NOMO-1 (cell line): ENCODE data around the gene ZNF554.
"Not testable (repeated sequence)": the region's sequence is repeated elsewhere in the genome, so short reads cannot be mapped to it uniquely, and the experiment has no call there.

Source experiments
- DNase-seq, 2 experiments: peaks; one replicate each; lab custom pipeline; 2025; ENCODE audit not compliant: unreplicated experiment in 2 of 2; lab: John Stamatoyannopoulos, UW

ZNF554 gene

GRCh38 chr19:2790557-2791271 is 29.0 kb upstream of the ZNF554 start:
- no peak for DNase-seq

- no peak for DNase-seq
Observed at GRCh38 chr19:2791440-2791839, 28.2 kb upstream of the ZNF554 start.

GRCh38 chr19:2791876-2792275 is 27.8 kb upstream of the ZNF554 start:
- DNase-seq = no peak

GRCh38 chr19:2792666-2793065 is 27.0 kb upstream of the ZNF554 start:
- not testable (repeated sequence) for DNase-seq

DNA sequence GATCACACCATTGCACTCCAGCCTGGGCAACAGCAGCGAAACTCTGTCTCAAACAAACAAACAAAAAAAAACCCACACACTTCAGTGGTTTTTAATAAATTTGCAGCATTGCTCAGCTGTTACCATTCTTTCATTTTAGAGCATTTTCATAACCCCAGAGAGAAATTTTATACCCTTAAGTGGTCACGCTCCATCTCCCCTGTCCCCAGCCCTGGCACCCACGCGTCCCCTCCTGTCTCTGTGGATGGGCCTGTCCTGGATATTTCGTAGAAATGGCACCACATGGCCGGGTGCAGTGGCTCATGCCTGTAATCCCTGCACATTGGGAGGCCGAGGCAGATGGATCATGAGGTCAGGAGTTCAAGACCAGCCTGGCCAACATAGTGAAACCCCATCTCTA is 26.5 kb upstream of the ZNF554 start:
- no peak for DNase-seq

DNA sequence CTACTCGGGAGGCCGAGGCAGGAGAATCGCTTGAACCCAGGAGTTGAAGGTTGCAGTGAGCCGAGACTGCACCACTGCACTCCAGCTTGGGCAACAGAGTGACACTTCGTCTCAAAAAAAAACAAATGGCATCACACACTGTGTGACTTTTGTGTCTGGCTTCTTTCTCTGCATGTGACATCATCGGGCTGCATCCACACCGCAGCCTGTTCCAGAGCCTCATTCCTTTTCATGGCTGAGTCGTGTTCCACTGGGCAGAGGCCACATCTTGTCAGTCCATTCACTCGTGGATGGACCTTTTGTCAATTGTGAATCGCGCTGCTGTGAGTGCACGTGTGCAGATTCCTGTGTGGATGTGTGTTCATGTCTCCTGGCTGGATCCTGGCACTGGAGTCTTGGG is 26.1 kb upstream of the ZNF554 start:
- DNase-seq = no peak

- DNase-seq = no peak
Observed at GRCh38 chr19:2795827-2796658, 23.6 kb upstream of the ZNF554 start.

- DNase-seq = no peak
Observed at GRCh38 chr19:2796659-2797266, 22.9 kb upstream of the ZNF554 start.

DNA sequence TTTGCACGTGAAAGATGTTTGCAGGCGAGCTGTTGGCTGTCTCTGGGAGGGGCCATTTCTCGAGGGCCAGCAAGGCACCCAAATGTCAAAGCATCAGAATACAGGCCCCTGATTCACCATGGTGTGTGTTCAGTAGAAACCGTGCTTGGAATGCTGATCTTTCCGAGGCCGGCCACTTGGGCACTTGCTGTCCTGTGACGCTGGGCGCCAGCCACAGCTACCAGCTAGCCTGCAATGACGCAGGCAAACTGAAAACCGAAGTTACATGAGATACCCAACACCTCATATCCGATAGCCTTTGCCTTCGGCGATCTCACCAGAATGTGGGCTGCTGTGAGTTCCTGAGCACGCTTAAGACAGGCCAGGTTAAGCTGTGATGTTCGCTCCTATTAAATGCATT is 22.4 kb upstream of the ZNF554 start:
- DNase-seq = no peak

DNA sequence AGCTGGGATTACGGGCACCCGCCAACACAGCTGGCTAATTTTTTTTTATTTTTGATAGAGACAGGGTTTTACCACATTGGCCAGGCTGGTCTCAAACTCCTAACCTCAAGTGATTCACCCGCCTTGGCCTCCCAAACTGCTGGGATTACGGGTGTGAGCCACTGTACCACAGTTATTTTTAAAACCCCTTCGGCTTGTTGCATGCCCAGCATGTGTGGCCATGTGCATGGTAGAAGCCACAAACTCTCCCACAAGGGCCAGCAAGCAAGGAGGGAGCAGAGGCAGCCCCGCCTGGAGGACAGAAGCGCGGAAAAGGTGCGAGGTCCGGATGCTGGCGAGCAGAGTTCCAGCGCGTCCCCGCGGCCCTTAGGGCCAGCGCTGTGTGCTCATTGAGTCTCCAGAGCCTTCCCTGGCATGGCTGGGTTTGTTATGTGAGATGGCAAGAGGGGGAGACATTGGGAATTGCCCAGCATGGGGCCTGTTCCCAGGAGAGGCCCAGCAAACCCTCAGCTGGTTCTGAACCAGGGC is 21.4 kb upstream of the ZNF554 start:
- DNase-seq = no peak

DNA sequence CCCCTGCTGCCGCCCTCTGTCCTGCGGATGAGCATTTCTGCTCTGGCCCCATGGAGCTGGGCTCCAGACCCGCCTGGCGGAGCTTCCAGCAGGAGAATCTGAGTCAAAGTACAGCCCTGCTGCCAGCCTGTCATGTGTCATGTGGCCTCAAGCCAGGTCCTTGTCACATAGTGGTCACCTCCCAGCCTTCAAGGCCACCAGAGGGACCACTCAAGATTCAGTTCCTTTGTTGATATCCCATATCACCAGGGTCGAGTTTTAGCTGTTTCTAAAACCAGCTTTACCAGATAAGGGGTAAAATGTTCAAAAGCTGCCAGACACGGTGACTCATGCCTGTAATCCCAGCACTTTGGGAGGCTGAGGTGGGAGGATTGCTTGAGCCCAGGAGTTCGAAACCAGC is 20.9 kb upstream of the ZNF554 start:
- no peak for DNase-seq

DNA sequence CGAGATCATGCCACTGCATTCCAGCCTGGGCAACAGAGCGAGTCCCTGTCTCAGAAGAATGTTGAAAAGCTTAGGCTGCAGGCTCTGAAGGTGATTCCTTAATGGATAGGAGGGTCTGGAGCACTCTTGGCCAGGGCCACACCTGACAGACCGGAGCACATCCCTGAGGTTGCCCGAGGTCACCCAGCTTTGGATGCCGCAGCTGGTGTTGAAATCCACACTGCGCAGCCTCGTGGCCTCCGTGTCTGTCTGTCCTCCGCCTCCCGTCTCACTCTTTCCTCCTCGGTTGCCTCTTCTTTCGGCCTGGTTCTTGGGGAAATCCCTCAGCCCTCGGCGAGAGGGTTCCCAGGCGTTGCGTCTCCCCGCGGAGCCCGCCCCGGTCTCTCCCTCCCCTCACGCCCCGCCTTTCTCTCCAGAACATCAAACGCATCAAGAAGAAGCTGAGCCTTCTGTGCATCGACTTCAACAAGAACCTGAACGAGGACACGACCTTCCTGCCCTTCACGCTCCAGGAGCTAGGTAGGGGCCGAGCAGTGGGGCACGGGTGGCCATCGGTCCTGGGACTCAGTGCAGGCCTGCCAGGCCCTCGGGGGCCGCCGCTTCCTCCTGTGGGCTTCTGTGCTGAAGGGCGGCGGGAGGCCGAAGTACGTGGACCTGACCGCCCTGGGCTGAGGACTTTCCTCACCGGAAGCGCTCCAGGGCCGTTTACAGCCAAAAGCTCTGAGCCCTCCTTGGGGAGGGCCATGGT is 20.2 kb upstream of the ZNF554 start:
- no peak for DNase-seq

- no peak for DNase-seq
Observed at GRCh38 chr19:2800506-2800905, 19.2 kb upstream of the ZNF554 start.

GRCh38 chr19:2802826-2803225 is 16.8 kb upstream of the ZNF554 start:
- DNase-seq = no peak

GRCh38 chr19:2803486-2804155 is 16.0 kb upstream of the ZNF554 start:
- DNase-seq = no peak

GRCh38 chr19:2804156-2805004 is 15.3 kb upstream of the ZNF554 start:
- no peak for DNase-seq

DNA sequence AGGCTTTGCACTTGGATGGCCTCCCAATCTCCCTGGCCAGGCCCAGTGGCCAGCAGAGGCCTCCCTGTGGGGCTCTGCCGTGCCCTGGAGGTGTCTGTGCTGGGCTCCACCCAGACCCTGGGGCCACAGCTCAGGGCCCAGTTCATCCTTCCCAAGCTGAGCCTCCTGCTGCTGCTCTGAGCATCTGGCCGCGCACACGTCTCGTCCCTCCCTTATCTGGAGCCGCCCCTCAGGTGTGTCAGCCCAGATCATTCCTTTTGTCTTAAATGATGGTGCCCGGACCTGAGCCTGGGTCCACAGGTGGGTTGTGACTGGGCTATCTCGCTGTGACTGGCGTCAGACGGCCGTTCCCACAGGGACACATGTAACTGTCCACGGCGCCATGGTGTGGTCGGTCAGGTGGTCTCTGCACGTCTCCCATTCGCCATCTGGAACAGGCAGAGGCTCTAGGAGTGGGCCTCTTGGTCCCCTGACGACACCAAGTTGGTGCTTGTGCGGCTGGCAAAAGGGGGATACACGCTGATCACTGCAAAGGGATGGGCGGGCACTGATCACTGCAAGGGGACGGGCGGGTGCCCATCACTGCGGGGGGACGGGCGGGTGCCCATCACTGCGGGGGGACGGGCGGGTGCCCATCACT is 14.3 kb upstream of the ZNF554 start:
- no peak for DNase-seq

DNA sequence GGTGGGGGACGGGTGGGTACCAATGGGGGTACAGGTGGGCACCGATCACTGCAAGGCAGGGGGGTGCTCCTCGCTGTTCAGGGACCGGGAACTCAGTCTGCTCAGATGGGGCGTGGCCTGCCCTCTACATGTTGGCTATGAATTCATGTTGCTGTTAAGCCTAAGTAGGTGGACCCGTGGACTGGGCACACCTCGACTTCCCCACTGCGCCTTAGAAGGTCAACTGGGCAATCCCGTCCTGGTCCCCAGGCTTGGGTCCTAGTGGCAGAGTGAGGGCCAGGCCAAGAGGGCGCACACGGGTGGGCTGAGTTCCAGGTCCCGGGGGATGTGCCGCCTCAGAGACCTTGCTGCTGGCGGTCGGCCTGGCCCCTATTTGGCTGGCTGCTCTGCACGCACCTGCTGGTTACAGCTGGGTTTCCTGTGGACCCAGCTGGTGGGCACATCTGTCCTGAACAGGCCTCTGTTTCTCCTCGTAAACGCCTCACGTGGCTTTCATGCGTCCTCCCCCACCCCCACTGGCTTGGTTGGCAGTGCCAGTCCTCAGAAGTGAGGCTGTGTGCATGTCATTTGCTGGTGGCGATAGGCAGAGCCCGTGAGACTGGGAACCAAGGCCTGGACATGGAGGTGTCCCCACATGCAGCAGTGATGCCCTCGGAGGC is 13.5 kb upstream of the ZNF554 start:
- DNase-seq = no peak
